Islet of Langerhans (tissue), 1 donor: ENCODE measurements around the gene CBFA2T3.

ENCODE experiments used
- FAIRE-seq: peaks from one replicate; lab custom pipeline; 2011; peaks lifted over from hg19 to GRCh38; lab: Jason Lieb, UNC

The CBFA2T3 gene

GRCh38 chr16:88938777-88939244, 38.2 kb downstream of the CBFA2T3 start:
- FAIRE-seq: no peak

- no peak for FAIRE-seq
Measured at GRCh38 chr16:88938119-88938776, 38.8 kb downstream of the CBFA2T3 start.

GRCh38 chr16:88937206-88937621, 39.8 kb downstream of the CBFA2T3 start:
- no peak for FAIRE-seq

- no peak for FAIRE-seq
Measured at GRCh38 chr16:88936556-88937205, 40.3 kb downstream of the CBFA2T3 start.

- FAIRE-seq: no peak
Measured at GRCh38 chr16:88936008-88936555, 40.9 kb downstream of the CBFA2T3 start.

GRCh38 chr16:88934066-88934667, 42.8 kb downstream of the CBFA2T3 start:
- no peak for FAIRE-seq

GRCh38 chr16:88932929-88933328, 44.1 kb downstream of the CBFA2T3 start:
- FAIRE-seq: no peak

- FAIRE-seq: no peak
Measured at GRCh38 chr16:88931936-88932335, 45.1 kb downstream of the CBFA2T3 start.

GRCh38 chr16:88931373-88931900, 45.6 kb downstream of the CBFA2T3 start:
- no peak for FAIRE-seq

- no peak for FAIRE-seq
Measured at GRCh38 chr16:88930716-88931115, 46.3 kb downstream of the CBFA2T3 start.

GRCh38 chr16:88929091-88929445, 47.9 kb downstream of the CBFA2T3 start:
- FAIRE-seq: no peak

- no peak for FAIRE-seq
Measured at GRCh38 chr16:88928405-88929090, 48.5 kb downstream of the CBFA2T3 start.

GRCh38 chr16:88927661-88928060, 49.3 kb downstream of the CBFA2T3 start:
- no peak for FAIRE-seq

GRCh38 chr16:88927010-88927409, 50.0 kb downstream of the CBFA2T3 start:
- no peak for FAIRE-seq

- no peak for FAIRE-seq
Measured at GRCh38 chr16:88926374-88926990, 50.5 kb downstream of the CBFA2T3 start.

GRCh38 chr16:88925540-88925887, 51.5 kb downstream of the CBFA2T3 start:
- FAIRE-seq: no peak

- FAIRE-seq: no peak
Measured at GRCh38 chr16:88924834-88925539, 52.0 kb downstream of the CBFA2T3 start.

GRCh38 chr16:88923926-88924833, 52.8 kb downstream of the CBFA2T3 start:
- FAIRE-seq: no peak

GRCh38 chr16:88923450-88923849, 53.6 kb downstream of the CBFA2T3 start:
- FAIRE-seq: no peak

GRCh38 chr16:88922826-88923410, 54.1 kb downstream of the CBFA2T3 start:
- no peak for FAIRE-seq
